ENCODE data around the gene KRT80. TPM values are rescaled to one million over a fixed set of nuclear protein-coding genes. Genes with fewer than 3 reads are reported as not detected.

KRT80 gene
- total and polyA plus RNA-seq, 2 donors (not counting 3 experiments of a cell fraction or from before 2014, with no cell fraction given), result 13.6 to 23.7 TPM

- peak overlapping the region; percentile 78 for H2AFZ ChIP-seq (ENCODE audit: low read depth, low read length)
- H3K9me3 ChIP-seq (replicated peaks; ENCODE audit: control insufficient read depth, insufficient read depth, low read length), result no peaks in the 10 kb centered on the region
- TF ChIP-seq POLR2AphosphoS5 (IDR thresholded peaks at IDR 0.05; ENCODE audit: insufficient read depth, low read depth, low read length) (peak; percentile 51), POLR2A (IDR thresholded peaks at IDR 0.05; ENCODE audit: low read depth, low read length) (peak; percentile 48), MYC (IDR thresholded peaks at IDR 0.05; ENCODE audit: low read depth, low read length) (no peak), MAX (IDR thresholded peaks at IDR 0.05; ENCODE audit: insufficient read depth, insufficient read length) (no peak), CTCF (IDR thresholded peaks at IDR 0.05; ENCODE audit: extremely low read depth in 1 of 2, insufficient read depth in 1 of 2, low read depth in 1 of 2, low read length in 2 of 2) (peak; percentile 49 to 54), JUN (IDR thresholded peaks at IDR 0.05; ENCODE audit: borderline replicate concordance, insufficient read depth, insufficient read length, low read depth) (no peak), GATA2 (IDR thresholded peaks at IDR 0.05; ENCODE audit: insufficient read depth, insufficient read length, low read depth, low read length) (no peak)
- no peaks in the 10 kb centered on the region for H4K20me1 ChIP-seq (replicated peaks; ENCODE audit: control insufficient read depth, extremely low read depth, insufficient read depth, low read length)
- H3K27ac ChIP-seq (ENCODE audit: insufficient read depth, low read depth, low read length), result peak overlapping the region; percentile 74
- peaks cover 15% of the 10 kb centered on the region for H3K4me1 ChIP-seq (ENCODE audit: control insufficient read depth, extremely low read depth, insufficient read depth, low read length)
- H3K36me3 ChIP-seq (ENCODE audit: control insufficient read depth in 2 of 2, extremely low read depth in 1 of 2, insufficient read depth in 2 of 2, low read length in 2 of 2), result no peaks in the 10 kb centered on the region
- intact Hi-C loops (cut with micrococcal nuclease), result loop anchor here (1.0 kb wide), 2 partner anchors 17 to 38 kb away; partner anchors contain the start of gene KRT80
- no peak overlapping the region for H3K4me3 ChIP-seq (replicated peaks in 1 of 3; ENCODE audit: insufficient read depth in 1 of 3, low read depth in 1 of 3, low read length in 3 of 3)
- H3K4me2 ChIP-seq (ENCODE audit: insufficient read depth, low read length), result no peak overlapping the region
- ChIA-PET CTCF (interaction anchor here (0.6 to 3.2 kb wide), 19 partner anchors 11 to 152 kb away, joined by 3 to 37 read pairs (median 4); partner anchors contain the start of gene KRT80), POLR2A (interaction anchor here (0.6 to 1.0 kb wide), 2 partner anchors 10 to 14 kb away, joined by 3 to 5 read pairs; no protein-coding TSS in a partner anchor)
- BruUV-seq (replicated peaks), result TSS peak; percentile 30
- no peaks in the 10 kb centered on the region for H3K27me3 ChIP-seq (ENCODE audit: control insufficient read depth in 2 of 2, insufficient read depth in 2 of 2, low read length in 2 of 2)
- H3K79me2 ChIP-seq (ENCODE audit: control insufficient read depth, insufficient read depth, low read length), result no peaks in the 10 kb centered on the region
- dilution Hi-C loops (cut with MboI; ENCODE audit: extremely low pct_ligation_motif_present, low sequenced_read_pairs), result no loop called here
- DNase-seq (ENCODE audit: low read depth, low spot score) (peak; percentile 87), FAIRE-seq (peak; percentile 95)
- peak overlapping the region; percentile 27 for H3K9ac ChIP-seq (replicated peaks; ENCODE audit: extremely low read depth, insufficient read depth, low read length)
- no peaks in the 10 kb centered on the region for H3K9me1 ChIP-seq (replicated peaks; ENCODE audit: control insufficient read depth, extremely low read depth, insufficient read depth, low read length)
Observed at GRCh38 chr12:52175371-52176350, 16.2 kb downstream of the KRT80 start.

Data from endothelial cell of umbilical vein (primary cell).